ENCODE results near the gene DNAJC27.

The DNAJC27 gene

DNA sequence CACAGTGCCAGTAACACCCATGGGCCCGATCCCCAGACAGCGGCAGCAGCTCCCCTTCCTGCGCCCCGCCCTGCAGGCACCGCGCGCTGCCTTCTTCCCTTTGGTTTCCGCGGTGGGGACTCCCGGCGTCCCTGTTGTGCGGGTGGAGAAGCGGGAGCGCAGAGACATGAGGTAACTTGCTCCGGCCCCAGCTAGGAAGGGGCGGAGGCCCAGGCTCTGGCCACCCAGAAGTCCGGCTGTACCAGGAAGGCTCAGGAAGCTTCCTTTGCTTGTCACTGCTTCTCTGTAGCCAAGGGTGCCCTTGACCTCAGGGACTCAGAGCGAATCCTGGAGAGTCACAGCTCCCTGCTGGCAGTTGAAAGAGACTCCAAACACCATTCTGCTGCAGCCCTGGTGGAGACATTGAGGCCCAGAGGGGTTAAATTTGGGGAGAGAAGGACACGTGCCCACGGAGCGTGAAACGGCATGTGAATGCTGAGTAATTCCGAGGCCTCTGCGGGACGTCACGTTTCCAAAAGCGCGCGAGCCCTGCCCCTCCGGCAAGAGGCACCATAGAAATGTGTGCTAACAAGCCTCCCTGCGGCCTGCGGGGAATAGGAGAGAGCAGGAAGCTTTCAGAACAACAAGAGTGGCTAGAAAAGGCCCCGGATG lies 45.0 kb downstream of the DNAJC27 start:
- no peak for DNase-seq (ENCODE audit: insufficient read length, low spot score)

DNA sequence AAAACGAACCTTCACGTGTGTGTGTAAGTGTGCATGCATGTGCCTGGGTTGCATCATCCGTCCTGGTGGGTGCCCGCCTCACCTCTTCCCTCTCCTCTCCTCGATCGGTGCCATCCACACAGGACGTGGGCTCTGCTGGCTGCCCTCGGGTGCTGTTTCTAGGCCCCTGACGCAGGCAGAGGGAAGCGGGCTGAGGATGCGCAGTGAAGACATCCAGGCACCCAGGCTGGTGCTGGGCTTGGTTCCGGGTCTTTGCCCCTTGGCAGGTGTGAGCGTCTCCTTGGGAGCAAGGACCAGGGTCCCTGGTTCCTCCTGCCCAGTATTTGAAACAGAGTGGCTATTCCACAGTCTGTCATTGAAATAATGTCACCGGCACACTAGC lies 45.5 kb downstream of the DNAJC27 start:
- FAIRE-seq (no peak), DNase-seq (ENCODE audit: insufficient read length, low spot score) (no peak)
- no peak for TF ChIP-seq CTCF (IDR thresholded peaks at IDR 0.05; ENCODE audit: insufficient read depth, missing control alignments)

More for the DNA sequence above, 45.0 kb downstream of the DNAJC27 start:
- no peak for FAIRE-seq
- TF ChIP-seq CTCF (IDR thresholded peaks at IDR 0.05; ENCODE audit: insufficient read depth, missing control alignments), result no peak

GRCh38 chr2:24925815-24926214 lies 45.9 kb downstream of the DNAJC27 start:
- DNase-seq (ENCODE audit: insufficient read length, low spot score) (no peak), FAIRE-seq (no peak)
- TF ChIP-seq CTCF (IDR thresholded peaks at IDR 0.05; ENCODE audit: insufficient read depth, missing control alignments), result no peak

GRCh38 chr2:24924732-24925131 lies 47.0 kb downstream of the DNAJC27 start:
- no peak for DNase-seq (ENCODE audit: insufficient read length, low spot score)
- no peak for TF ChIP-seq CTCF (IDR thresholded peaks at IDR 0.05; ENCODE audit: insufficient read depth, missing control alignments)
- no peak for FAIRE-seq

DNA sequence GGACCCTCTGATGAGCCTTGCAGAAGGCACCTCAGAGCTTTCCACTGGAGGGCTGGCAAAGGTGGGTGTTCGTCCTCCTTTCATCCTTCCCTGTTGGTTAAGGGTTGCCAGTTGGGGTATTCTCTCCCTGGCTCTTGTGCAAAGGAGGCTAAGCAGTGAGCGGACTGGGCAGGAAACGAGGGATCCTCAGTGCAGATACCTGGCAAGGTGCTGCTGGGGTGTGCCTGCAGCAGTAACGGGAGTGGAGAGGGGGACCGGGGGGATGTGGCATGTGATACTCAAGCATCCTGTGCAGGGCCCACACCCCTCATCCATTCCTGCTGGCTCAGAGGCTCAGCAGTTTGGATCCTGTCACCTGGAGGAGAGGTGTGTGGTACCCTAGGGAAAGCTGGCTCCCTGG lies 47.5 kb downstream of the DNAJC27 start:
- FAIRE-seq (no peak), DNase-seq (ENCODE audit: insufficient read length, low spot score) (no peak)
- no peak for TF ChIP-seq CTCF (IDR thresholded peaks at IDR 0.05; ENCODE audit: insufficient read depth, missing control alignments)

- DNase-seq (ENCODE audit: insufficient read length, low spot score) (no peak), FAIRE-seq (no peak)
Measured at GRCh38 chr2:24923106-24923505, 48.6 kb downstream of the DNAJC27 start.

More at GRCh38 chr2:24923106-24923505, 48.6 kb downstream of the DNAJC27 start:
- TF ChIP-seq CTCF (IDR thresholded peaks at IDR 0.05; ENCODE audit: insufficient read depth, missing control alignments), result no peak
